GM19193 (cell line): ENCODE results near the gene AVPR2.

Source experiments
- POLR2A ChIP-seq: IDR thresholded peaks from 4 replicates; pipeline ENCODE4 v1.6.1; 2011; ENCODE audit not compliant: insufficient read depth, insufficient read length; ENCODE audit errors: extremely low read depth

Gene AVPR2

GRCh38 chrX:153867671-153868070 is 36.8 kb upstream of the AVPR2 start:
- no peak for TF ChIP-seq POLR2A

DNA sequence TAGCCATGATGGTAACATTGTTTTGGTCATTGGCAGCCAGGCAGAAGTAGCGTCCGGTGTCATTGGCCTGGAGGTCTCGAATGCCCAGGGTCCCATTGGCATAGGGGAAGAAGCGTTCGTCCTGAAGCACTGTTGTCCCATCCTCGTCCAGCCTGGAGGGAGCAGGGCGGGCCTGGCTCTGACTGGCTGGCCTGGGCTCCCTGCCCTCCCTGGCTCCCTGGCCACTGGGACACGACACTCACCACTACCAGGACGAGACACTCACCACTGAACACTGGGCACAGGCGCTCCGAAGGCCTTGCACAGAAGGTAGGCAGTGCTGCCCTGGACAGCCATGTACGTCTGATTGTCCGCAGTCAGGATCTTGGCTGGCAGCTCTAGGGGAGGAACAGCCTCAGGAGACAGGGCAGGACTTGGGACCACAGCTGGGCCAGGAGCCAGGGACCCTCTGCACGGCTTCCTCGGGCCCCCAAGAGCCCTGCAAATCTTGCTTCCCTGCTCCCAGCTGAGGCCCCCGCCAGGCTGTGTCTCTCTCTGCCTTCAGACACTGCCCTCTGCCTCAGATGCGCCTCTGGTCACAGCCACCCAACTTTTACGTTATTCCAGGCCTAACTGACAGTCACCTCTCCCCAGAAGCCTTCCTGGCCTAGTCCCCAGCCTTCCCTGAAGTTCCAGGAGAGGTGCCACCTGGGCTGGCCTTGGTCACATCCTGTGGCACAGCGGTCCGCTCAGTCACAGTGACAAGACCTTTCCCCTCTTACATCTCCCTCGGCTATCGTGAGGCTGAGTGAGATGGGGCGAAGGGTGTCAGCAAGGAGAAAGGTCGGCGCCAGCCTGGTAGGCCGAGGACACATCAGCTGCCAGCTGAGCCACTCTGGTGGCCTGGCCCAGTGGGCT is 35.6 kb upstream of the AVPR2 start:
- no peak for TF ChIP-seq POLR2A

- TF ChIP-seq POLR2A = no peak
Measured at GRCh38 chrX:153869473-153870287, 34.8 kb upstream of the AVPR2 start.

DNA sequence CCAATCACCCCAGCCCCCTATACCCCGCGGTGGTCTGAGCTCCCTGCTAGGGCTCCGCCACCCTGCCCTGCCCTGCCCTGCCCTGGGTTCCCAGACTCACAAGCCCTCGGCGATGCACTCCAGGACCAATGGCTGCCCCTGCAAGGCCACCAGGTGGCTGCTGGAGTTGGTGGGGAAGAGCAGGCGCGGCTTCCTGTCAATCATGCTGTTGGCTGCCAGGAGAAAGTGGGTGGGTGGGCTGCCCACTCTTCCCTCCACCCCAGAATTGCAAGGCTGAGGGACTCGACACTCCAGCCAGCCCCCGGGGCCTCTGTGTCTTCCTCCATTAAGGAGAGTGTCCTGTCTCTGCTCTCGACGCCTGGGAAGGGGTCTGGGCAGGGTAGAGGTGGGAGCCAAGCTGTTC is 34.2 kb upstream of the AVPR2 start:
- no peak for TF ChIP-seq POLR2A

DNA sequence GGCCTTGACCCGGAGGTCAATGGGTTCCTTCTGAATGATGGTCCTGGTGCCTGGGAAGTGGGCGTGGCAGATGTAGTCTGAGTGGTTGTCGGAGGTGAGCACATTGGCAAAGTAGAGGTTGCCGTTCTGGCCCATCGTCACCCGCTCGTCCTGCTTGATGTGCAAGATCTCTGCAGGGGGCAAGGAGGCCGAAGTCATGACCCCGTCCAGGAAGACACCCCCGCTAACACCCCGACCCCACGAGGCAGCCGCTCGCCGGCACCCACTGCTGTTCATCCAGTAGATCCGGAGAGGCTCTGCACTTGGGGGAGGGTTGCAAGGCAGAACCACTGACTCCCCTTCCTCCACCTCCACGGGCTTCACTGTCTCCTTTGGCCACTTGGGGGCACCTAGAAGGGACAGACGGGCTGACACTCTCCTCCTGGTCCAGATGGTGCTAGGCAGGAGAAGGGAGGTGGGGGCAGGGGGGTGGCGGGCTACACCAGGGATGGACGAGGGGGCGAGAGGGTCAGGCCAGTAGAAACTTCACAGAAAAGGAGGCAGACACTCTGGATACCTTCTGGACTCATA is 33.6 kb upstream of the AVPR2 start:
- TF ChIP-seq POLR2A = no peak

DNA sequence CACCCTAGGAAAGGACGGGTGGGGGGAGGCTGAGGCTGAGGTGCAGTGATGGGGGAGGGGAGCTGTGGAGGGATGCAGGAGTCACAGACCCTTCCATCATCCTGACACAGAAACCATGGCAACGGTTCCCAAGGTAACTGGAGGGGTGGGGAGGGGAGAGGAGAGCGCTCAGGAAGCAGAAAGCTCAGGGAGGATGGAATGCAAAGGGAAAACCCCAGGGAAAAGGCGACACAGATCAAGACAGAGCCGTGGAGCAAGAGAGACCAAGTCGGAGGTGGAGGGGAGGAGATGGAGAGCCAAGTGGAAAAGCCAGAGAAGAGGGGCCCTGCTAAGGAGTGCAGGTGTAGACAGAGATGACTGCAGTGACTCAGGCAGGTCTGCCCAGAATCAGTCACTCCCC is 33.0 kb upstream of the AVPR2 start:
- no peak for TF ChIP-seq POLR2A

- no peak for TF ChIP-seq POLR2A
Measured at GRCh38 chrX:153871946-153872878, 32.3 kb upstream of the AVPR2 start.

- no peak for TF ChIP-seq POLR2A
Measured at GRCh38 chrX:153873282-153874084, 31.0 kb upstream of the AVPR2 start.

- no peak for TF ChIP-seq POLR2A
Measured at GRCh38 chrX:153874085-153874365, 30.4 kb upstream of the AVPR2 start.

DNA sequence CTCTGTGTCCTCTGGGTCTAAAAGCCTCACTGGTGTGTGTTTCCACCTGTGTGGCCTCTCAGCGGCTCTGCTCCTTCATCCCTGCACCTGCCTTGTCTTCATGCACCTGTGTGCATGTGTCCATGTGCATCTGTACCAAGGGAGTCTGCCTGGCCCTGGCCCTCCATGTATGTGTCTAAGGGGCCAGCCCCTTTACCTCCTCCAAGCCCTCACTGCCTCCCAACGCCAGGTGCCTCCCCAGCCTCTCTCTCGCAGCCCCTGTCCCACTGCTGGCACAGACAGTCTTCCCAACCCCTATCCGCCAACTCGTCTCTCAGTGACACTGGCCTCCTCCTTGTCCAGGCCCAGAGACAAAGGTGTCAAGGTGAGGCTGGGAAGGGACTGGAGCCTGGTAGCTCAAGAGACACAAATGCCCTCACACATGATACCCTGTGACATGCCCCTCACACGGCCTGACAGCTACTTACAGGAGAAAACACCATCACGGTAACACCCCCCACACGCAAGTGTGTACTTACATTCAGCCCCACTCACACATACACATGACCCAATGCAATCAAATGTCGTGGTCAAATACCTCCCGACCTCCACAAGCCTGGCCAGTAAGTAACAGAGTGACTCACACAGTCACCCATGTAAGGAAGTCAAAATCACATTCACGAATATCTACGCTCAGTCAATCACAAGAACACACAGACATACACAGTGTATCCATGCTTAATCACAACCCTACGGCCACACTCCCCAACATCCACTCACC is 29.9 kb upstream of the AVPR2 start:
- TF ChIP-seq POLR2A = no peak

DNA sequence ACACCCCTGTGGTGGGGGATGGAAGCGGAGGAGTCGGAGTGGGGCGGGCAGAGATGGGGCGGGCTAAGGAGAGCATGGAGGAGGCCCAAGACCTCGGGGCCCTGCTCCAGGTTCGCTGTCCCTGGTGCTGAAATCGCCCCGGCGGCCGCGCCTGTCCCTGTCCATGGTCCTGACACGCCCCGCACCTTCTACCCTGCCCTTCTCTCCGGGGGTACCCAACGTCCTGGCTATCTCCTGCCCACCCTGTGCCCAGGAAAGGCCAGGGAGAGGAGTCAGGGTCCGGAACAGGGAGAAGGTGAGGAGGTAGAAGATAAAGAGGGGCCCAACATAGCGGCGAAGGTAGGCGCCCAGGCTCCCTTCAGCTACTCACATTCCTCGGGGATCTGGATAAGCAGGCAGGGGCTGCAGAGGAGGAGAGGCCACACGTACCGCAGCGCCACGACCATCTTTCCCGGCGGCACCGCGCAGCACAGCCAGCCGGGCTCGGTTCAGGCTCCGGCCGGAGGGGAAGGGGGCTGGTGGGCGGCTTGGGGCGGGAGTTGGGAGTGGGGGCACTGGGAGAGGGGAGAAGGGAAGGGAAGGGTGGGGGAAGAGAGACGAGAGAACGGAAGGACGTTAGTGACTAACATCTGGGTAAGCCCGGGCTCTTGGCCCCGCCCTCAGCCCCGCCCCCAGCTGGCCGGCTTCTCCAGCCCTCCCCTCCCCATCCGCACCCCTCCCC is 28.9 kb upstream of the AVPR2 start:
- TF ChIP-seq POLR2A = no peak

- no peak for TF ChIP-seq POLR2A
Measured at GRCh38 chrX:153876112-153876491, 28.4 kb upstream of the AVPR2 start.

DNA sequence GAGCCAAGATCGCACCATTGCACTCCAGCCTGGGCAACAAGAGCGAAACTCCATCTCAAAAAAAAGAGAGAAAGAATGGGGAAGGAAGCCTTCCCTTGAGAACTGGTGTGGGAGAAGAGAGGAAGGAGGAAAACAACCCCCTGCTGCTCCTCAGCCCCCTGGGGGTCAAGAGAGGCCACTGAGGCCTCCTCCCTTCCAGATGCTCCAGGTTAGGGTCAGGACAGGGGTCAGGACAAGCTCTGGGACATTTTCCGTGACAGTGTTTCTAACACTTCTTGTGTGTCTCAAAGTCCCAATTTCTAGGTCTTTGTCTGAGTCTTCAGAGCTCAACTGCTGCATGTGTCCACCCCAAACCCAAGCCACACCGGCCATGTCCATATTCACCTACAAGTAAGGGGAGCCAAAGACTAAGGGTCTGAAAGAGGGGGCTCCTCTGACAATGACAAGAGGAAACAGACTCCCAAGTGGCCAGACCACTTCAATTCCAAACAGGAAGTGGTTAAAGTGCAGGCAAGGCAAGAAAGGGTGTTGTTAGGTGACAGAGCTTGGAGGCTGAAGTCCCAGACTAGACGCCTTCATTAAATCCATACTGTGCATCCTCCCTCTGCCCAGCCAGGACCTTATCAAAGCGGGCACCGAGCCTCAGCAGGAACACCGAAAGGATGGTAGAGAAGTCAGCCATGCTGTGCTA is 26.8 kb upstream of the AVPR2 start:
- no peak for TF ChIP-seq POLR2A

DNA sequence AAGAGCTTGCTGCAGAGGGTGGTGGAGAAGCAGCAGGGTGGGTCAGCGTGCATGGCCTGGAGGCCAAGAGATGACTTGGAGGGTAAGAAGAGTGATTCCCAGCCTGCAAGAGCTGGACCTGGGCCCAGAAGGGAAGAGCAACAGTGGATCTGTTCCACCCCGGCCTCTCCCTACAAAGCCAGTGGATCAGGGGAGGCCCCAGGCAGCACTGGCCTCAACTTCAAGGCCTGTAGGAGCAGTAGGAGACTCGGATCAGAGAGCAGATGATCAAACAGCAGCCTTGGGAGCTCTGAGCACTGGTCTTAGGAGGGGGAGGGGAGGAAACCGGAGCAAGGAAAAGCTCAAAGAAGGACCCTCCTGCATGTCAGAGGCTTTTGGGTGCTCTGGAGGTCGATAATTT is 26.1 kb upstream of the AVPR2 start:
- TF ChIP-seq POLR2A = no peak
